HG03039 (cell line): ENCODE measurements around the gene TLR7.
A peak's percentile ranks its signal among the peaks of the same experiment; 100 is the strongest.

Experiments used
- ATAC-seq: cut with Tn5 transposase; IDR thresholded peaks from one replicate; pipeline ENCODE4 v1.9.1; 2021; ENCODE audit warnings: mild to moderate bottlenecking, moderate library complexity; ENCODE audit not compliant: unreplicated experiment

Gene TLR7

GRCh38 chrX:12890467-12890866 lies 23.6 kb downstream of the TLR7 start:
- no peak for ATAC-seq

GRCh38 chrX:12891171-12891570 lies 24.3 kb downstream of the TLR7 start:
- ATAC-seq, result no peak

- ATAC-seq, result peak; percentile 65
These were observed 25.1 kb downstream of the TLR7 start for GRCh38 chrX:12891915-12892506.

GRCh38 chrX:12892716-12893115 lies 25.8 kb downstream of the TLR7 start:
- no peak for ATAC-seq

GRCh38 chrX:12894074-12895030 lies 27.5 kb downstream of the TLR7 start:
- no peak for ATAC-seq

- no peak for ATAC-seq
These were observed 29.0 kb downstream of the TLR7 start for GRCh38 chrX:12895866-12896265.

- ATAC-seq, result no peak
These were observed 30.1 kb downstream of the TLR7 start for GRCh38 chrX:12896935-12897334.

GRCh38 chrX:12898073-12898472 lies 31.2 kb downstream of the TLR7 start:
- no peak for ATAC-seq

GRCh38 chrX:12899506-12899905 lies 32.6 kb downstream of the TLR7 start:
- ATAC-seq, result no peak

- no peak for ATAC-seq
These were observed 34.6 kb downstream of the TLR7 start for GRCh38 chrX:12901486-12901885.

GRCh38 chrX:12903646-12904045 lies 36.8 kb downstream of the TLR7 start:
- no peak for ATAC-seq

- no peak for ATAC-seq
These were observed 39.3 kb downstream of the TLR7 start, which contains the start of gene TLR8 for GRCh38 chrX:12906046-12906761. TSS of gene TLR8 (plus strand) at chrX:12906620. CDS start at chrX:12906707, 87 bp downstream.

- no peak for ATAC-seq
These were observed 43.7 kb downstream of the TLR7 start for GRCh38 chrX:12910423-12911121.

GRCh38 chrX:12911122-12911470 lies 44.2 kb downstream of the TLR7 start:
- ATAC-seq, result no peak

GRCh38 chrX:12912791-12913482 lies 46.1 kb downstream of the TLR7 start:
- no peak for ATAC-seq

- ATAC-seq, result no peak
These were observed 50.9 kb downstream of the TLR7 start for GRCh38 chrX:12917753-12918152.

GRCh38 chrX:12919051-12919450 lies 52.2 kb downstream of the TLR7 start:
- no peak for ATAC-seq

GRCh38 chrX:12919620-12920019 lies 52.7 kb downstream of the TLR7 start:
- no peak for ATAC-seq

GRCh38 chrX:12920990-12921389 lies 54.1 kb downstream of the TLR7 start:
- ATAC-seq, result no peak

GRCh38 chrX:12921886-12922598 lies 55.2 kb downstream of the TLR7 start:
- ATAC-seq, result no peak
